DMS79 treated with DMSO at 0.1 percent for 48 hours (cell line): ENCODE measurements around the gene CNPY1.

Experiments
- DNase-seq: peaks from one replicate; lab custom pipeline; 2025; lab: John Stamatoyannopoulos, UW

The CNPY1 gene

DNA sequence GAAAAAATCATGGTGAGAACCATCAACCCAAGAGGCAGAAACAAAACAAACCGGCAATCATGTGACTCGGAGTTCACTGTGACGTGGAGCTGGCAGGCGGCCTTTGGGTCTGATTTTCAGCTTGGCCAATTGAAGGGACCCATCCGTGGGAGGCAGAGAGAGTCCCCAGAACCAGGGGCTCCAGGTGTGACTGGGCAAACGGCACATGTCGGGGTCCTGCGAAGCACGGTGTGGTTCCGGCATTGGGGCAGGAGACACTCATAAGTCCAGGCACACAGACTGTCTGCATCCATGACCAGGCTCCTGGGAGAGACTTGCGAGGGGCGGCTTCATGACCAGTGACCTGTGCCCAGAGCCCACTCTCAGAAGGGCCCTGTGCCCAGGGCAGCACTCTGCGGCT is 12.6 kb upstream of the CNPY1 start:
- DNase-seq = no peak

DNA sequence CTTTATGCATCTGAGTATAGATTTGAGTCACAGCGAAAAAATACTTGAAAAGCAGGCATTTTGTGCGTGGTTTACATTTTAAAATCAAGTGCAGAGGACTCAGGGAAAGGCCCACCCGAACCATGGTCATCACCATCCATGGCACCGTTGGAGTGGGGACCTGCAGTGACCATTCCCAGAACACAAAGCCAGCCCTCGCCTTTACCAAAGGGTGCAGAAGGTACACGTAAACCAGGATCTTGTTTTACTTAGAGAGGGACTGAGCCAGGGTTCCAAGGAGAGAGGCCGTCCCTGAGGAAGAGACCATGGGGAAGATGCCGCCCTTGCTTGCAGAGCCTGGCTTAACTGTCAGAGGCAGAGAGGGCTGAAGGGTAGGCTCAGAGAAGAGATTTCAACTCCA is 12.0 kb upstream of the CNPY1 start:
- no peak for DNase-seq

DNA sequence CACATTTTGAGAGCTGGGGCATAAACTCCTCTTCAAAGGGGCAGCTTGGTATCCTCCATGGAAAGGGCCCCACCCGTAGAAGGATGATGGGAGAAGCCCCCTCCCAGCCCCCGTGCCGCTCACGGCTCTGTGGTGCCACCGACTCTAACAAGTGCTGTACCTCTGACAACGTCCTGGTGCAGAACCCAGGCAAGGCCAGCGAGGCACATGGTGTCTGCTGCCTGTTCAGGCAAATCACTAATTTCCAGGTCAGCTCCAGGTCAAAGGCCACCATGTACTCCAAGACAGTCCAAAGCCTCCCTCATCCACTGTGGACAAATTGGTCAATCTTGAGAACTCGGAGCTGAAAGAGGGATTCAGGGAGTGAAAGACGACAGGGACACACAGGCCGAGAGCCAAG is 11.4 kb upstream of the CNPY1 start:
- no peak for DNase-seq

DNA sequence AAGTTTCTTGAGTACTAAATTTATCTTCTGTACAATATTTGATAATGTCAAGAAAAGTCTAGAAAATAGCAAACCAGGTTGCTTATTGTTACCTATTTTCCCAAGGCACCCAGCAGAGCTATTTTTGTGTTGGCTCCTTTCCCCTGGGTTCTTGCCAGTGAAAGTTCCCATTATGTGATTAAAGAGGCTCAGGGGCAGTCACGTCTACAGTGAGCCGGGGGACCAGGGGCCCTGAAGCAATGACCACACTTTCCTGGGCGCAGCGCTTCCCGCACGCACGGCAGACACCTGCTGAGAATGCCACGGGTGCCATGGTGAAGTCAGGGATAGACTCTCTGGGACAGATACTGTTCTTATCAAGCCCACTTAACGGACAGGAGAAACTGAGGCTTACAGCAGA is 10.4 kb upstream of the CNPY1 start:
- DNase-seq = no peak

DNA sequence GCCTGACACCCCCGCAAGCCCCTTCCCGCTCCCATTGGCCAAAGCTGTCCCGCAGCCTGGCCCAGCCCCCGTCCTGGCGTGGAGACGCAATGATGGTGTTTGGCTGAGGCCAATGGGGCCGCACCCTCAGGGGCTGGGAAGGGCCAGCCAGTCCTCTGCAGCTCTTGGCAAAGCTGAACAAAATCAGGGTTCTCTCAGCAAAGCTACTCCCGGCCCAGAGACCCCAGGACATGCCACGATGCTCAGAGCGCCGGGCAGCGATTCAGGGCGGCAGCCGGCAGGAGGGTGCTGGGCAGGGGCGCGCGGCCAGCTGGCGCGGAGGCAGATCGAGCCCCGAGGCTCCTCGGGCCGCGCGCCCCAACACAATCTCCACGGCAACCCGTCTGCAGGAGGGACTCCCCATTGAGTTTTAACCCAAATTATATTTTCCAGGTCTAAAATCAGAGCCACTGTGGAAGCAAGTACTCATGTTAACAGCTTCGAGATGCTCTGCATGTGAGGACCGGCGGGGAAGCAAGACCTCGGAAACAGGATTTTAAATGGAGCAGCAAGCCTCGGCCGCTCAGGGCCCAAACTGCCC is 8.8 kb upstream of the CNPY1 start:
- DNase-seq = no peak

DNA sequence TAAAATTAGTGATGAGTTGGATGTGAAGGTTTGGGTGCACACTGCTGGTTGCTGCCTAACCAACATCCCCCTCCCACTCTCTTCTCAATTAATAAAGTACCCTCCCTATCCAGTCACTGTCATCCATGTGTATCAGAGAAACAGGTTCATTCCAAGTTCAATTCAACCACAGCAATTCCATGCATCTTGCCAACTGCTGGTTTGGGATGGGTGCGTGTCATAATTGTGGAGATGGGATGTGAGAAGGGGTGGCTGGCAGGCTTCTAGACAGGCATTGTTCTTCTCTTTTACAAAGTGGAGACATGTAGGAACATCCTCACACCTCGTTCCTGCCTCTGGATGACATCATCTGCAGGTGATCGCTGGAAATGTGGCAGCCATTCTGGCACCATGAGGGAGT is 7.5 kb upstream of the CNPY1 start:
- DNase-seq = no peak

DNA sequence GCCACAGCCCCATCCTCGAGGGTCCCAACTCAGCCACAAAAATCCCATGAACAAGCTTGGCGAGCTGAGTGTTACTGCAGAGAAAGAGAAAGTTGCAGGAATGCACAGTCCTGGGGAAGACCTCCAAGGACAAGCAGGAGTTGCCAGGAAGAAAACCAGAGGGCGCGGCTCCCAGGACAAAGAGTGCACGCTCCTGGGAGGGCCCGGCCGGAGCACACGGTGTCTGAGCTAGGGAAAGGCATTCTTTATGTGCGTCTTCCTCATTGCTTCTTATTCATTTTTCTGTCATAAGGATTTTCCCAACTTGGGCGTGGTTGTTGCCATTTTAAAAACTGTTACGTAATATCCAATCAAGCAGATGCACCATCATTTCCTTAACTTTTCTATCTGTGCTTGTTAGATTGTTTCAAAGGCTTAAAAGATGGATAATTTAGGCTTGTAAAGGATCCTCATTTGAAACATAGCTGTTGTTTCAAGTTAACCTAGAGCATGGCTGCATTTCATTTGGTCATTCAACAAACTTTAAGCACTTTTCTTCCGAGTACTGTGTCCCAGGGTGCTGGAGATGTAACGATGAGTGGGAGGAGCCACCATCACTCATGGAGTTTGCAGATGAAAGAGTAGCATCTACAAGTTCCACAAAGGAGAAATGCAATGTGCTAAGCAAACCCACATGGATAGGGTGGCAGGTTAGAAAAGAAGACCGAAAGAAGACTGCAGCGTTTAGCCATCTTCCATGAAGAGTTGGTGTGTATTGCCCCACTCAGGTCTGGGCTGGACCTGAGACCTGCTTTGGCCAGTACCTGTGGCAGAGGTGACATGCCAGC is 5.6 kb upstream of the CNPY1 start:
- DNase-seq = no peak

DNA sequence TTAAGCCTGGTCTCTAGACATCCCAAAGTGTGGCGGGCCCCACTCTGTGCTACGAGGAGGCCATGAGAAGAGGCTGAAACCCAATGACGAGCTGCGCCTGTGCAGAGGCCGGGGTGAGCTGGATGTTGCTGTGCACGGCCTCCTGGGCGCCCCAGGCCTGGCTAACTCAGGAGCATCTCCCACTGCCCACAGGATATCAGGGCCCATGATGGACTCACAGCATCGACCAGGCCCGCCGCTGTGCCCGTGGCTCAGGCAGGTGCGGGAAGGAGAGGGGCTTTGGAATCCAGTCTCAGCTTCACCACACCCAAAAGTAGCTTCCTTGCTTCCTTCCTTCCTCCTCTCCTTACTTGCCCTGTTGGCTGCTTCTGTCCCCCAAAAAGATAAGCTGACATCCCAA is 4.6 kb upstream of the CNPY1 start:
- DNase-seq = no peak

DNA sequence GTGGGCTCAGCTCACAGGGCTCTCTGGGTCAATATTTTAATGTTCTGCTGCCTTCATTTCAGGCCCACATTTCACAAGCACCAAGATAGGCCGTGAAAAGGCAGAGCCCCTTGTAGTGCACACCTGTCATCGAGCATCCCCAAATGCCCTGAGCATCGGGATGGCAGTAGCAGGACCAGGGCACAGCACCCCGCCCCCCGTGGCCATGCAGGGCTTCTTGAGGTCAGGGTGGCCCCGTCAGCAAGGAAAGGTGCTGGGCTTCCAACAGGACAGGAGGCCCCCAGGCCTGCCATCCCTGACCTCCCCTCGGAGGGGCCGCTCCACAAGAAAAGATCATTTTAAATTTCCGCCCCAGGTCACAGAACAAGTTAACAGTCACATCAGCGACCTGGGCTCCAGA is 2.9 kb upstream of the CNPY1 start:
- DNase-seq = no peak

DNA sequence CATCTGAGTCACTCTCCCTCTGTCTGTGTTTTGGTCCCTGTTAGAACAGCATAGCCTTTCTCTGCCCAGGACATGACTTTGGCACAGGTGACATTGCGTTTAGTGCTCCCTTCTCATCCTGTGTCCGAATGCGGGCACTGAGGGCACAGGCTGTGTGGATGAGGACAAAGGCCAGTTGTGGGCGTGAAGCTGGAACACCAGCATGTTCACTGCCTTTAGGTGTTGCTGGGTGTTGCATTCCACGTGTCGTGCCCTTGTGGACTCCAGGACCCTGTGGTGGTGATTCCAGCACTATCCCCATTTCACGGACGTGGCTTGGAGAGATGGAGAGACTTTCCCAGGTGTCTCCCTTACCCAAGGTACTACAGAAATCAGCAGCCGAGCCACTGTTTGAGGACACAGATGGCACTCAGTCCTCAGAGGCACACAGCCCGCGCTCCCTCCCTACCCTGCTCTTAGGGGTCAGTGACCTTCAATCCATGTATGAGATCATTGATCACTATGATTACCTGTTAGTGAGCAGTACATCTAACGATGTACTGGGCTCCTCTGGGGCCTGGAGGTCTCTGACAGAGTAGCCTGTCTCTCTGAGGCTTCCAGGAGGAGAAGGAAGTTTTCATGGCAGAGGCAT is 917 bp upstream of the CNPY1 start:
- DNase-seq = no peak

DNA sequence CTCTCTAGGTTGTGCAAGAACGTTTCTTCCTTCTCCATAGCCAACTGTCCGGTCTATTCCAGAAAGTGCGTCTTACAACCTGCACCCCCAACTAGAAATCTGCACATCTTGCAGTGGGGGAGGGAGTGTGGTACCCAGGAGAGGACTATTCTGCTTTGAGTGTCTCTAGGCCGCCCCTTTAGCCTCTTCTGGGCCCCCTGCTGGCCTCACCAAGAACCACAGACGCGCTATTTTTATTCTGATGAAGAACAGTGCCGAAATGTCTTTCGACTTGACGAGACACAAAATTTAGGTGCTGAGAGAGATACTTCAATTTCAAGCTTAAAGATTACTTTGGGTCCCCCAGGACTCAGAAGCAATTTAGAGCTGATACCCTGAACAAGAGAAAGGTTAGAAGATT is 1.0 kb downstream of the CNPY1 start:
- DNase-seq = no peak

DNA sequence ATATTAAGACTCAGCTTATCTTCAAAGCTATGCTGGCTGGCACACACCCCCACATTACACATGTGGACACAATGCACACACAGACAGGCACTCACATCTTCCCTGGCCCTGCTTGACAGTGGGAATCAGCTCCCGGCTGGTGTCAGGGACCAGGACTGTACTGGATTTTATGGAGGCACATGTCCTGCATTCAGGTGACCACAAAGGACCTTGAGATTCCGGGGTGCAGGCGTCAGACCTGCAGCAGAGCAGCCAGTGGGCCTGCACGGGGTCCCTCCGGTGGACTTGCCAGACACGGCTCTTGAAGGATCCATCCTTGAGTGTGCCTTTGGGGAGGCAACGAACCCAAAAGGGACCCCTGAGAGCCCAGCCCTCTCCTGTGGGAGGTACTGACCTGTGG is 1.9 kb downstream of the CNPY1 start:
- DNase-seq = no peak

DNA sequence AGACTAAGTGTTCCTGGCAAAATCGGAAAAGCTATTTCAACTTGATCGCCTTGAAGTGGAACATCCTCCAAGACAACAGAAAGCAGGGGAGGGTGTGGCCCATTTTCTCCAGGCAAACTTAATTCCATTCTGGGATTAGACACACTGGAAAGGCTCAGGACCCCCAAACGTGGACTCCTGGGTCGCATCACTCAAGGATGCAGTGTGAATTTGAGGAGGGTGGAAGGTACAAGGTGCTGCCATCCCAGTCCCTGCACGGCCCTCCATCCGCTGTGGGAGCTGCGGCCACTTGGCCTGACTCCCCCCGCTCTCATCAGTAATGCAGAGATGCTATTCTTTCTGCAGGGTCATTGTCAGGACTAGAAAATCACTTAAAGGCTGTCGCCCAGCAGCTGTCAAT is 2.4 kb downstream of the CNPY1 start:
- DNase-seq = no peak

DNA sequence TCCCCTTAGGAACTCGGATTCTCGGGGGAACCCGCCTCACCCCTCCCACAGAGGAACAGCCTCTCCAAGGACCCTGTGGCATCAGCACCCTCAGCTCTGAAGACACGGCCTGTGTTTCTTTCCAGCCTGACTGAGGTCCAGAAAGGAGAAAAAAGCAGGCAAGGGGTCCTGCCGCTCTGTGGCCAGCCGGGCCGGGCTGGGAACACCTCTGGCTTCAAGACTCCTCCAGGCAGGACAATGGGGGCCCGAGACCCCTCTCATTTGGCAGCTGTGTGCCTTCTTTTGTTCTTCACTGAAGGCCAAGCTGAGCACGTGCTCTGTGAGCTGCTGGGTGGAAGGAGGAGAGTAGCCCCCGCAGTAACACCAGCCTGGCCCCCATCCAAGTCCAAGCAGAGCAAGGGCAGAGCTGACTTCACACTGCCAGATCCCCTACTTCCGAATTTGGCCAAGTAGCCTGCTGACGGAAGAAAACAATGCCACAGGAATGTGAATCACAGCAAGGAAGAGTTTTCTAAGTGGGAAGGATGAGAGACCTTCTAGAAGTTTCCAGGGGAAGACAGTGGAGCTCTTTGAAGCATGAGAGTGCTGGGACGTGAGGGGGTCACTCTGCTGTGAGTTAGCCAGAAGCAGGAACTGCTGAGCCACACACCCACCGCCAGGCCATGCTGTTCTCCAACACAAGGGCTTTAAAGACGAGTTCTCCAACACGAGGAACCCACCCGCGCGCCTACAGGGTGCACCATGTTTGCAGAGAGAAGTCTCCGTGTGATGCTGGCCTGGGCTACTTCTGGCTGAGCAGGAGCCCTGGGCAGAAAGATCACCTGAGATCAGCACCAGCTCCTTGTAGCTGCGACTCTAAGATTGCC is 3.1 kb downstream of the CNPY1 start:
- DNase-seq = no peak

DNA sequence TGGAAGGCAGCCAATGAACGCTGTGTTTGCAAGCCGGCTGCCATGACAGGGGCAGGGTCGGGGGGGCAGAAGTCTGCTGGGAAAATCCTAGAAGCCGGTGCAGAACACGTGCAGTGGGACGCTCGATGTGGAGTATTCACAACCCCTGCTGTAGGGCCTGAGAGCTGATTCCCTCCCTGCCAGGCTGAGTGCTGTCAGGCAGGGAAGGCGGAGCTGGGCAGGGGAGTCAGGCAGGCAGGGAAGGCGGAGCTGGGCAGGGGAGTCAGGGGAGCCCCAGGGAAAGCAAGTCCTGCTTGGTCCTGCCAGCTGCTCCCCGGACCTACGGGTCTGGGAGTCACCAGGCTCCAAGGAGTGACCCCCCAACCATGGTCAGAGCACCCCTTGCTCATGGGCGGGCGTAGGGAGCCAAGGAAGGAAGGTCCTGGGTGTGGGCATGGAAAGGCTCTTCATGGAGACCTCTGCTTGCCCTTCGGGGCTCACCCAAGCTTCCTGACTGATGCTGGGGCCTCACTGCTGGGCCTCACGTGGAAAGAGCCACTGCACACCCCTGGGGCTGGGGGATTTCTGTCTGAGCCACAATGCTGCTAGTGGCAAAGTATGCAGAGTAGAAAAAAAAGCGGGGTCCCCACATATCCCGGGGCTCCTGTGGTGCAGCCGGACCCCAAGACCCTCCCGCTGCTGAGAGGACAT is 4.2 kb downstream of the CNPY1 start:
- no peak for DNase-seq

DNA sequence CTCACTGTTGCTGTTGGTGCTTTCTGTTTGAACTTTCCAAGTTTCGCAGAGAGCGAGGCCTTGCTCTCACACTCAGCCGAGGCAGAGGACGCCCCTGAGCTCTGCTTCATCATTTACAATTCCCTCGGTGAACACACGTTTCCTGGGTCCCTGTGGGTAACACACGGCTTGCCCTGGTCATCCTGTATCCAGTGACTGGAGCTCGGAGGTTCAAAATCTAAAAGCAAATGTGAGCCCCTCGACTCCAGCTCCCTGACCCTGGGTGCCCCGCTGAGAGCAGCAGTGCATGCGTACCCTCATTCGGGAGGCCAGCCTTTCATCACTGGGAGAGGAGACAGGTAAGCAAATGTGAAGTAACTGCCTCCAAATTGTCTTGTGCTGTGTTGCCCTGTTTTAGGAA is 5.8 kb downstream of the CNPY1 start:
- DNase-seq = no peak

DNA sequence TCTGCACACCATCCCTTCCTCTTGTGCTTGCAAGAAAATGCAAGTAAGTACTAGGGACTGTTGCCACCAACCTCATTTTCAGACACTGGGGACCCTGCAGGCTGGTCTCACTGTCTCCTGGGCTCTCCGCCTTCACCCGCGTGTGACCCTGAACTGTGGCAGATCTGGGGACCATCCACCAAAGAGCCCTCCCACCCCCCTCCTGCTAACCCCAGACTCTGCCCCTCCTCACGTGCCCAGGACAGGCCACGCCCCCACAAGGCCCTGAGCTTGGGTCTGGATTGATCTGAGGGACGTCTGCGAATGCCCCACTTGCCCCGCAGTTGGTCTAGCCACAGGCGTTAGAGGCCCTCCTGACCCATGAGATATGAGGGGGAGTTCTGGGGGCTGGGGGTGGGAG is 8.1 kb downstream of the CNPY1 start:
- DNase-seq = no peak

DNA sequence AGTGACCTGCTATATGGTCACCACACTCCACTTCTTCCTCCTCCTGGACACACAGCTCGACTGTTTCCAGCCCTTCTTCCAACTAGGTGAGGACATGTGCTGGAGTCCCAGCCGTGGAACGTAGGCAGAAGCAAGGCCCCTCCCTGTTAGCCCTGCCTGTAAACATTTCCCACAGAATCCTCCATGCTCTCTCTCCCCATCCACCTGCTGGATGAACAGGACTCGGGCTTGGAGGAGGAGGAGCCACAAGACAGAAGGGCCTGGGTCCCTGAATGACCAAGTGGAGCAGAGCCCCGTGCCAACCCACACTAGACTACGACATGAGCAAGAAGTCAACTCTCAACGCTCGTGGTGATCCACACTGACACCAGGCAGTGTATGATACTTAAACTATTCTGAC is 9.9 kb downstream of the CNPY1 start:
- no peak for DNase-seq

DNA sequence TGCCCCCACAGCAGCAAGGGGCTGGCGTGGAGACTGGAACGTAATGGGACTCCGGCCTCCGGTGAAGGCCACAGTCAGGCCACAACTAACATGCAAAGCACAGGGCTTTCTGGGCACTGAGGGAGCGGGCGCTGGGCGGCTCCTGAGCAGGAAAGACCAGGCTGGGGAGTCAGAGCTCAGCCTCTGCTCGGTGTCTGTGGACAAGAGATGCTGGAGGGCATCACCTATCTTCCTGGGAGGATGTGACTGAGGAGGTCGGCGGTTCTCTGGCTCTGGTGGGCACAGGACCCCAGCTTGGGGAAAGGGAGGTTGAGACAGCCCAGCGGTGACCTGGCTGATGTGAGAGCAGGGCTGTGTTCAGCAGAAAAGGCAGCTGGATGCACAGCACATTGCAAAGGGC is 11.7 kb downstream of the CNPY1 start:
- DNase-seq = no peak

DNA sequence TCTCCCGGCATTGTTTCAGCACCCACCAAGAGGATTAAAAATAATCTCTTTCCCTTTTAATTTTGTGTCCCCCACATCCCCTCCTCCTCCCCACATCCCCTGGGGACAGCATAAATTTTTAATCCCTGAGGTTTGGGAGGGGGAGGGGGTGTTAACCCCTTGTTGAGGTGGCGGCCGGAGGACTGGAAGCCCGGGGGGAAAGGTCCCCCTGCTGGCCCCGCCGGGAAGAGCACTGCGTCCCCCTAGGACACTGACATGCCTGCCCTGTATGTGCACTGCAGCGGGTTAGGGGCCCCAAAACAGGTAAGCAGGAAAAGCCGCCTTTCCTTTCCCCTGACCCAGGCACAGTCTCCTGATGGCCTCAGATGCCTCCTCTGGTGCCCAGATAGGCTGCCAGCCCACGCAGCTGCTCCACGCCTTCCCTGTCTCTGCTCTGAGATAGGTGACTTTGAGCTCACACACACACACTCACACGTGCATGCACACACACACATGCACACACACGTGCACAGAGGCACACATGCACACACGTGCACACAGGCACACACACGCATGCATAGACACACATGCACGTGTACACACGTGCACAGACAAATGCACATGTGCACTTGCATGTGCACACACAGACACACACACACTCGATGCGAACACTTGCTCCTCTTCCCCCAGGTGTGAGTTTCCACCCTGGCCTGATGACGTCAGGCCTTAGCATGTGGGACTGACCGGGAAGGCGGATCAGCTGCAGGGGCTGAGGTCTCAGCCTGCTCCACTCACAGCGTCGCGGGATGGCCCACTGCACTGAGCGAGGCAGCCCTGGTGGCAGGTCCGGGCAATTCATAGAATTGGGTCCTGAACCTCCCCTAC is 12.3 kb downstream of the CNPY1 start:
- DNase-seq = peak; percentile 40
